ENCODE data around the gene TEX53. TPM values are rescaled to one million over a fixed set of nuclear protein-coding genes. Genes with fewer than 3 reads are reported as not detected.

TEX53 gene
- total RNA-seq, 3 donors from 2014 or later = not detected

DNA sequence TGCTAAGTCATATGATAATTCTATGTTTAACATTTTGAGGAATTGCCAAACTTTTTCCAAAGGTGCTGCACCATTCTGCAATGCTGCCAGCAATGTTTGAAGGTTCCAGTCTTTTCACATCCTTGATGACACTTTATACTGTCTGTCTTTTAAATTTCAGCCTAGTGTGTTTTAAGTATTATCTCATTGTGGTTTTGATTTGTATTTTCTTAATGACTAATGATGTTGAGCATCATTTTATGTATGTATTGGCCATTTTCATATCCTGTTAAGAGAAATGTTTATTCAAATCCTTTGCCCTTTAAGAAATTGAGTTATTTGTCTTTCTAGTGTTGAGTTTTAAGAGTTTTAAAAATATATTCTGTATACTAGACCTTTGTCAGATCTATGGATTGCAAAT lies 29.4 kb upstream of the TEX53 start:
- intact Hi-C loops (cut with DNase I; ENCODE audit: low total_unique reads) = no loop called here
- H3K27ac ChIP-seq = no peak overlapping the region
- no peak for DNase-seq (ENCODE audit: low spot score in 2 of 2)
- no peaks in the 10 kb centered on the region for H3K9me3 ChIP-seq
- no peak overlapping the region for H3K4me3 ChIP-seq
- H3K27me3 ChIP-seq = no peaks in the 10 kb centered on the region
- TF ChIP-seq POLR2AphosphoS5 (IDR thresholded peaks at IDR 0.05) (no peak), POLR2A (IDR thresholded peaks at IDR 0.05) (no peak)
- TF ChIP-seq, protein P1, sequence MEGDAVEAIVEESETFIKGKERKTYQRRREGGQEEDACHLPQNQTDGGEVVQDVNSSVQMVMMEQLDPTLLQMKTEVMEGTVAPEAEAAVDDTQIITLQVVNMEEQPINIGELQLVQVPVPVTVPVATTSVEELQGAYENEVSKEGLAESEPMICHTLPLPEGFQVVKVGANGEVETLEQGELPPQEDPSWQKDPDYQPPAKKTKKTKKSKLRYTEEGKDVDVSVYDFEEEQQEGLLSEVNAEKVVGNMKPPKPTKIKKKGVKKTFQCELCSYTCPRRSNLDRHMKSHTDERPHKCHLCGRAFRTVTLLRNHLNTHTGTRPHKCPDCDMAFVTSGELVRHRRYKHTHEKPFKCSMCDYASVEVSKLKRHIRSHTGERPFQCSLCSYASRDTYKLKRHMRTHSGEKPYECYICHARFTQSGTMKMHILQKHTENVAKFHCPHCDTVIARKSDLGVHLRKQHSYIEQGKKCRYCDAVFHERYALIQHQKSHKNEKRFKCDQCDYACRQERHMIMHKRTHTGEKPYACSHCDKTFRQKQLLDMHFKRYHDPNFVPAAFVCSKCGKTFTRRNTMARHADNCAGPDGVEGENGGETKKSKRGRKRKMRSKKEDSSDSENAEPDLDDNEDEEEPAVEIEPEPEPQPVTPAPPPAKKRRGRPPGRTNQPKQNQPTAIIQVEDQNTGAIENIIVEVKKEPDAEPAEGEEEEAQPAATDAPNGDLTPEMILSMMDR (IDR thresholded peaks at IDR 0.05) = no peak
- no peaks in the 10 kb centered on the region for H3K36me3 ChIP-seq
- no peaks in the 10 kb centered on the region for H3K4me1 ChIP-seq

- TF ChIP-seq, protein P1 (IDR thresholded peaks at IDR 0.05) = no peak
- TF ChIP-seq POLR2A (IDR thresholded peaks at IDR 0.05) (no peak), POLR2AphosphoS5 (IDR thresholded peaks at IDR 0.05) (no peak)
Observed at GRCh38 chr9:114685951-114686350, 28.3 kb upstream of the TEX53 start.

GRCh38 chr9:114684036-114684435 lies 26.4 kb upstream of the TEX53 start:
- Histone ChIP-seq H3K4me3 (no peak overlapping the region), H3K9me3 (no peaks in the 10 kb centered on the region), H3K36me3 (no peaks in the 10 kb centered on the region), H3K27me3 (no peaks in the 10 kb centered on the region), H3K27ac (no peak overlapping the region), H3K4me1 (no peaks in the 10 kb centered on the region)
- intact Hi-C loops (cut with DNase I; ENCODE audit: low total_unique reads) = no loop called here
- TF ChIP-seq, protein P1 (IDR thresholded peaks at IDR 0.05) = no peak
- TF ChIP-seq POLR2A (IDR thresholded peaks at IDR 0.05) (no peak), POLR2AphosphoS5 (IDR thresholded peaks at IDR 0.05) (no peak)
- no peak for DNase-seq (ENCODE audit: low spot score in 2 of 2)

More at GRCh38 chr9:114685951-114686350, 28.3 kb upstream of the TEX53 start:
- Histone ChIP-seq H3K36me3 (no peaks in the 10 kb centered on the region), H3K27me3 (no peaks in the 10 kb centered on the region), H3K9me3 (no peaks in the 10 kb centered on the region), H3K4me1 (no peaks in the 10 kb centered on the region), H3K4me3 (no peak overlapping the region), H3K27ac (no peak overlapping the region)
- no peak for DNase-seq (ENCODE audit: low spot score in 2 of 2)
- intact Hi-C loops (cut with DNase I; ENCODE audit: low total_unique reads) = no loop called here

GRCh38 chr9:114682846-114683245 lies 25.2 kb upstream of the TEX53 start:
- intact Hi-C loops (cut with DNase I; ENCODE audit: low total_unique reads) = no loop called here
- Histone ChIP-seq H3K4me1 (no peaks in the 10 kb centered on the region), H3K9me3 (no peaks in the 10 kb centered on the region), H3K4me3 (no peak overlapping the region), H3K27me3 (no peaks in the 10 kb centered on the region), H3K36me3 (no peaks in the 10 kb centered on the region), H3K27ac (no peak overlapping the region)
- no peak for TF ChIP-seq POLR2A (IDR thresholded peaks at IDR 0.05)
- TF ChIP-seq POLR2AphosphoS5 (IDR thresholded peaks at IDR 0.05) = no peak
- TF ChIP-seq, protein P1 (IDR thresholded peaks at IDR 0.05) = no peak
- DNase-seq (ENCODE audit: low spot score in 2 of 2) = no peak

DNA sequence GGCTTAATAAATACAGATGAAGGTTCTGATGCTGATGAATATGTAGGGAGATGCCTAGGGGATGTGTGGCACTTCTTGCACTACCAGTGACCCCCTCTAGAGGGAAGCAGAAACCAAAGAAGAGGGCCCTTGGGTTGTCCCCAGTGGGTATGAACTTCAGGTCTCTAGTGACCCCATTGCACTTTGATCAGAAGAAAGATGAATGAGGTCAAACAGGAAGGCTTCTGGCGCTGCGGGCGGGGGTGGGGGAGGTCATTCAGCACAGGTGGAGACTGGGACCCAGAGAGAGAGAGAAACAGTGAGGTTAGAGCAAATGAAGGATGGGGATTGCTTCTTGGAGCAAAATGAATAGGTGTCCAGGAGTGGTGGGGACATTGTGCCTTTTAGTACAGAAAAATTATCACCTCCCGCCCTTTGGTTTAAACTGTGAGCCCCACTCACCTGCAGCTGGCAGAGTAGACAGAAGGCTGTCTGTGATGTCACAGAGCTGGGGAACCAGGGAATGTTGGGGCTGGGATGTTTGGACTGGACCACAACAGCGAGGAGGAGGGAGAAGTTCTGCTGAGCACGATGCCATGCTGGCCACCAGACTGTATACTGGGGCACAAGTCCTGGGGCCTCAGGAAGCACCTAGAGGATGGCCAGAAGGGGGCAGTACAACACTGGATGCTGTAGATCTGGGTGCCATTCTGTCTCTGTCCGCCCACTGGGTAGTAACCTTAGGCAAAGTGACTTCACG lies 24.2 kb upstream of the TEX53 start, which contains the start of gene TEX48:
TSS of gene TEX48 (minus strand) at position 599 of the 739 bp plus-strand sequence. CDS start 10,469 bp downstream, outside the sequence.
- Histone ChIP-seq H3K4me3 (no peak within 1 kb of the TSS), H3K4me1 (no peaks in the 10 kb centered on the region), H3K27ac (no peak within 1 kb of the TSS), H3K27me3 (no peaks in the 10 kb centered on the region), H3K36me3 (no peaks in the 10 kb centered on the region), H3K9me3 (no peaks in the 10 kb centered on the region)
- DNase-seq (ENCODE audit: low spot score in 2 of 2) = peak in 1 of 2 donors; percentile 26
- intact Hi-C loops (cut with DNase I; ENCODE audit: low total_unique reads) = no loop called here
- TF ChIP-seq, protein P1 (IDR thresholded peaks at IDR 0.05) = peak in 2 of 3 donors; percentile 25 to 44
- no peak for TF ChIP-seq POLR2AphosphoS5 (IDR thresholded peaks at IDR 0.05)
